Mucosa of descending colon (tissue), 3 donors: Measurements from ENCODE around the gene SLC3A2. TPM values are rescaled to one million over a fixed set of nuclear protein-coding genes. Genes with fewer than 3 reads are reported as not detected.
"Not testable (repeated sequence)": the region's sequence is repeated elsewhere in the genome, so short reads cannot be mapped to it uniquely, and the experiment has no call there.

Source experiments
- ATAC-seq: fragments of 200-7000 bp; cut with Tn5 transposase; one replicate; pipeline ENCODE4 v1.9.1; 2020; ENCODE audit warnings: mild to moderate bottlenecking, moderate library complexity
- DNase-seq, 3 donors: peaks; one replicate each; pipeline ENCODE4 v3.0.0-alpha.2; 2020
- H3K36me3 ChIP-seq: fragments of 200-600 bp; one replicate; pipeline ENCODE4 v1.8.0; 2021; ENCODE audit warnings: low read depth, mild to moderate bottlenecking
- H3K4me1 ChIP-seq: fragments of 200-600 bp; one replicate; pipeline ENCODE4 v1.8.0; 2021; ENCODE audit warnings: low read depth, mild to moderate bottlenecking
- H3K4me3 ChIP-seq: fragments of 200-600 bp; one replicate; pipeline ENCODE4 v1.8.0; 2021; ENCODE audit warnings: mild to moderate bottlenecking
- H3K9me3 ChIP-seq: fragments of 200-600 bp; one replicate; pipeline ENCODE4 v1.8.0; 2021; ENCODE audit warnings: mild to moderate bottlenecking
- intact Hi-C, 2 donors: fragments of 100-400 bp; cut with DNase I in 1 of 2; cut with micrococcal nuclease in 1 of 2; formaldehyde crosslinking; loops; one replicate each; pipeline versions ENCODE4 v1.11.0 to v1.11.1; 2022; cut with DNase I, micrococcal nuclease
- total RNA-seq, 3 donors: library from RNA; stranded (reverse); fragmentation: NEBNext Ultra II Directional in 2 of 3; extraction: Animal tissue kit (Norgen Biotek cat#: 25700) in 2 of 3; gene quantifications; one replicate each; pipeline versions ENCODE4 v1.2.1 to v1.2.4, GENCODE V29; 2021 to 2023
- TF ChIP-seq, protein P1 (sequence below): fragments of 200-600 bp; IDR thresholded peaks from one replicate; pipeline ENCODE4 v1.8.0; 2022; ENCODE audit warnings: antibody characterized with exemption, mild to moderate bottlenecking
- donor health status: DM: no; HTN: no; CAD: no; lungs with moderate emphysema.
- donor health status: DM: no; HTN: no; CAD: no.
- donor health status: DM: no; HTN: yes; CAD: no.

SLC3A2 gene
- total RNA-seq, 3 donors from 2014 or later = 116 to 127 (median 124) TPM

DNA sequence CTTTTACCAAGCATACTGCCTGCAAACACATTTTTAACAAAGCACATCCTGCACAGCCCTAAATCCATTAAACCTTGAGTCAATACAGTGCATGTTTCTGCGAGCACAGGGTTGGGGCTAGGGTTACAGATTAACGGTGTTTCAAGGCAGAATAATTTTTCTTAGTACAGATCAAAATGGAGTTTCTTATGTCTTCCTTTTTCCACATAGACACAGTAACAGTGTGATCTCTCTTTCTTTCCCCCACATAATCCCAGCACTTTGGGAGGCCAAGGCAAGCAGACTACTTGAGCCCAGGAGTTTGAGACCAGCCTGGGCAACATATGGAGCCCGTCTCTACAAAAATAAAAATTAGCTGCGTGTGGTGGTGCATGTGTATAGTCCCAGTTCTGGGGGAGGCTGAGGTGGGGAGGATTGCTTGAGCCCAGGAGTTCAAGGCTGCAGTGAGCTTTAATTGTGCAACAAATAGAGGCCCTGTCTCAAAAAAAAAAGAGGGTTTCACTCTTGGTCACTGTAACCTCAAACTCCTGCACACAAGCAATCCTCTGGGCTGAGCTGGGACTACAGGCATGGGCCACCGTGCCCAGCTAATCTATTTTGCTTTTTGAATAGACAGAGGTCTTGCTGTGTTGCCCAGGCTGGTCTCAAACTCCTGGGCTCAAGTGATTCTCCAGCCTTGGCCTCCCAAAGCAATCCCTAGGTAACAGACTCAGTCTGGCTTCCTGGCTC, 19.7 kb upstream of the SLC3A2 start:
- DNase-seq (peak in 1 of 3 donors; percentile 2), ATAC-seq (no peak)
- no peaks in the 10 kb centered on the region for H3K36me3 ChIP-seq
- H3K9me3 ChIP-seq = no peaks in the 10 kb centered on the region
- H3K4me3 ChIP-seq = no peak overlapping the region
- TF ChIP-seq, protein P1, sequence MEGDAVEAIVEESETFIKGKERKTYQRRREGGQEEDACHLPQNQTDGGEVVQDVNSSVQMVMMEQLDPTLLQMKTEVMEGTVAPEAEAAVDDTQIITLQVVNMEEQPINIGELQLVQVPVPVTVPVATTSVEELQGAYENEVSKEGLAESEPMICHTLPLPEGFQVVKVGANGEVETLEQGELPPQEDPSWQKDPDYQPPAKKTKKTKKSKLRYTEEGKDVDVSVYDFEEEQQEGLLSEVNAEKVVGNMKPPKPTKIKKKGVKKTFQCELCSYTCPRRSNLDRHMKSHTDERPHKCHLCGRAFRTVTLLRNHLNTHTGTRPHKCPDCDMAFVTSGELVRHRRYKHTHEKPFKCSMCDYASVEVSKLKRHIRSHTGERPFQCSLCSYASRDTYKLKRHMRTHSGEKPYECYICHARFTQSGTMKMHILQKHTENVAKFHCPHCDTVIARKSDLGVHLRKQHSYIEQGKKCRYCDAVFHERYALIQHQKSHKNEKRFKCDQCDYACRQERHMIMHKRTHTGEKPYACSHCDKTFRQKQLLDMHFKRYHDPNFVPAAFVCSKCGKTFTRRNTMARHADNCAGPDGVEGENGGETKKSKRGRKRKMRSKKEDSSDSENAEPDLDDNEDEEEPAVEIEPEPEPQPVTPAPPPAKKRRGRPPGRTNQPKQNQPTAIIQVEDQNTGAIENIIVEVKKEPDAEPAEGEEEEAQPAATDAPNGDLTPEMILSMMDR = no peak
- intact Hi-C loops = loop anchor here in 1 of 2 donors (5.0 kb wide), 1 partner anchor 69 kb away; the partner anchor contains the start of gene TMEM223
- H3K4me1 ChIP-seq = peaks cover 9% of the 10 kb centered on the region

DNA sequence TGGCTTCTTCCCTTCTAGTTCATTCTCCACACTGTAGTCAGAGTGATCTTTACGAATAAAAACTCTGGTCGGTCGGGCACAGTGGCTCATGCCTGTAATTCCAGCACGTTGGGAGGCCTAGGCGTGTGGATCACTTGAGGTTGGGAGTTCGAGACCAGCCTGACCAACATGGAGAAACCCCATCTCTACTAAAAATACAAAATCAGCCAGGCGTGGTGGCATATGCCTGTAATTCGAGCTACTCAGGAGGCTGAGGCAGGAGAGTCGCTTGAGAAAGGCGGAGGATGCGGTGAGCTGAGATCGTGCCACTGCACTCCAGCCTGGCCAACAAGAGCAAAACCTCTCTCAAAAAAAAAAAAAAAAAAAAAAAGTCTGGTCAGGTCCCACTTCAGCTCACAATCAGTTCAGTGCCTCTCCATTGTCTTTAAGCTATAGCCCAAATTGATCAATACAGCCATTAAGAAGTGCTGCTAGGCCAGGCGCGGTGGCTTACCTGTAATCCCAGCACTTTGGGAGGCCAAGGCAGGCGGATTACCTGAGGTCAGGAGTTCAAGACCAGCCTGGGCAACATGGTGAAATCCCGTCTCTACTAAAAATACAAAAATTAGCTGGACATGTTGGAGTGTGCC, 19.0 kb upstream of the SLC3A2 start:
- intact Hi-C loops = loop anchor here (2.0 to 5.0 kb wide), 2 partner anchors 69 to 75 kb away; partner anchors contain the start of genes TMEM179B (in 1 of the 2) and TMEM223 (in 1 of the 2)
- ATAC-seq, H3K4me3 ChIP-seq, H3K36me3 ChIP-seq, H3K9me3 ChIP-seq, H3K4me1 ChIP-seq: not testable (repeated sequence)
- peak in 1 of 3 donors; percentile 22 for DNase-seq

DNA sequence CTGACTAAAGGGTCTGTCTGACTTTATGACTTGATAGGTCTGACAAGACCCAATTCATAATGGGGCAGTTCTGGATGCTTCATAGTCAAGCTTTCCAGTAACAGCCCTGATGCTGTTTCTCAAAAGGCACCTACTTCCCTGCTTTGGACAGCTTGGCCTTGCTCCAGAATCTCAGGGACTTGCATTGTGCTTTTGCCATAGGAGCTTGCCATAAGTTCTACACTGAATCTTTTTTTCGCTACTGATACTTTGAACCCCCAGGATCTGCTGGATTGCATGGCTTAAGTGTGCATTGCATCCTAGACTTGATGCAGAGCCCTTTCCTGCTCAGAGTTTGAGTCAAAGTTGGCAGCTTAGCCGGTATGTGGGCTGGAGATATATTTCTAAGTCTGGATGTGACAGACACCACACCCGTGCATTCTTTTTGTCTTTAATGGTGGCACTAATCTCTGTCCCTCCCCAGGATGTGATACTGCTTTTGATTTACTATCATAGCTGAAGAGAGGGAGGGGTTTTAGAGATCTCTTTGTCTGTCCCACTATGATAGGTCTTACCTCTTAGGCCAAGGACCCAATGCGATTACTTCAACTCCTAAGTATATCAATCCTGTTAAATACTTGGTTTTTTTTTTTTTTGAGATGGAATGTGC, 16.9 kb upstream of the SLC3A2 start:
- TF ChIP-seq, protein P1 = no peak
- intact Hi-C loops = loop anchor here (2.0 to 5.0 kb wide), 2 partner anchors 72 to 77 kb away; partner anchors contain the start of genes TMEM179B (in 1 of the 2) and TMEM223 (in 1 of the 2)
- DNase-seq (no peak), ATAC-seq (no peak)
- no peak overlapping the region for H3K4me3 ChIP-seq
- no peaks in the 10 kb centered on the region for H3K9me3 ChIP-seq
- H3K36me3 ChIP-seq = no peaks in the 10 kb centered on the region
- no peaks in the 10 kb centered on the region for H3K4me1 ChIP-seq

DNA sequence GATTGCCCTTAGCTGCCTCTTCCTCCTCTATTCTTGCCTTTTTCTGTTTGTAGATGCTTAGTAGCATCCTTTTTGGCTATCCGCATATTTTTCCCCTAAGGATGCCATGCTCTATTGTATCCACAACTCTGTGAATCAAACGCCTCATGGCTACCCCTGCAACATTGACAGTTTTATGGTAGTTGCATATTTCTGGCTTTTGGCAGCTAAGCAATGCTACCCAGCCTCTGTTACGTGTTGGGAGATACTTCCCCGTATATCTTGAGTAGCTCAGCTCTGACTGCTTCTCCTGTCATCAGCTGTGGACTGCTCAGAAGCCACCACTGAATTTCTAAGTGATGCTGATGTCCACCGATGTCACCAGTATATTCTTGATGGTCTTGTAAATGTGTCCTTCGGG, 15.1 kb upstream of the SLC3A2 start:
- intact Hi-C loops = no loop called here
- TF ChIP-seq, protein P1 = no peak
- Histone ChIP-seq H3K9me3 (no peaks in the 10 kb centered on the region), H3K4me3 (no peak overlapping the region), H3K36me3 (no peaks in the 10 kb centered on the region), H3K4me1 (no peaks in the 10 kb centered on the region)
- DNase-seq (no peak), ATAC-seq (no peak)

DNA sequence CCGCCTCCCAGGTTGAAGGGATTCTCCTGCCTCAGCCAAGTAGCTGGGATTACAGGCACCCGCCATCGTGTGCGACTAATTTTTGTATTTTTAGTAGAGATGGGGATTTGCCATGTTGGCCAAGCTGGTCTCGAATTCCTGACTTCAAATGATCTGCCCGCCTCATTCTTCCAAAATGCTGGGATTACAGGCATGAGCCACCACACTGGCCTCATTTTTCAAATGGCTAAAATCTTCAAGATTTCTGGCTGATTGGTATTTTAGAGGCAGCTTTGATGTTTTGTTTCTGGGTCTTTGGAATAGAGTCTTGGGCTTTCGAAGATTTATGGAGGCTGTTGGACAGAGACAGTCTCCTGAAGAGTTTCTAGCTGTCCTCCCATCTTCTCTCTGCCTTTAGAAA, 5.8 kb upstream of the SLC3A2 start:
- TF ChIP-seq, protein P1 = no peak
- Histone ChIP-seq H3K36me3 (no peaks in the 10 kb centered on the region), H3K9me3 (no peaks in the 10 kb centered on the region), H3K4me1 (peaks cover 3% of the 10 kb centered on the region), H3K4me3 (no peak overlapping the region)
- intact Hi-C loops = no loop called here
- DNase-seq (no peak), ATAC-seq (no peak)
